C1 segment of cervical spinal cord (tissue), 14 donors: Measurements from ENCODE around the gene IL19.

Source experiments
- DNase-seq, 14 donors: peaks; one replicate each; lab custom pipeline; 2025; lab: John Stamatoyannopoulos, UW

Gene IL19

DNA sequence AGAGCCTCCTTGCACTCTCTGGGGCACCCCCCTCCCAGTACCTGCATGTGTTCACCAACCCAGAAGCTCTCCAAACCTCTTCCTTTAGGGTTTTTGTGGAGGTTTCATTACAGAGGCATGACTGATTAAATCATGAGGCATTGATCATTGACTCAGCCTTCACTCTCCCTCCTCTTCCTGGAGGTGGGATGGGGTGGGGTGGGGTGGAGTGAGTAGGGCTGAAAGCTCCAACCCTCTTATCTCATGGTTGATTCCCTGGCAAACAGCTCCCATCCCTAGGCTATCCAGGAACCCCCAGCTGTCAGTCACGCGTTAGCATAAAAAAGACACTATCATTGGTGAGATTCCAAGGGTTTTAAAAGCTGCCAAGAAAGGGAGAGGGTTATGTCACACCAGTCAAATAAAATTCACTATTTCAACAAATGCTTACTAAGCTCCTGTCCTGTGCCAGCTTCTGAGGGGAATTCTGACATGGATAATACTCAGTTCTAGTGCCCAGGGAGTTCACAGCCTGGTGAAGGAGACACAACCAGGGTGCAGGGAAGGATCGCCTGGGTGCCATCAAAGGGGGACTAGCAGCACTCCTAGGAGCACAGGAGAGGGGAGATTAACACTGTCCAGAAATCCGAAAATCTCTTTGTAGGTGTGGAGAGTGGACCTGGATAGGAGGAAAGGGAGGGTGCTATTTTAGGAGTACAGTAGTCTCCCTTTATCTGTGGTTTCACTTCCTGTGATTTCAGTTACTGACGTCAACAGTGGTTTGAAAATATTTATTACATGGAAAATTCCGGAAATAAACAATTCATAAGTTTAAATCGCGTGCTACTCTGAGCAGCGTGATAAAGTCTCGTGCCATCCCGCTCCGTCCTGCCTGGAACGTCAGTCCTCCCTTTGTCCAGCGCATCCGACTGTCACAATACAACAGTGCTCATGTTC lies 119.8 kb downstream of the IL19 start:
- DNase-seq, result no peak

DNA sequence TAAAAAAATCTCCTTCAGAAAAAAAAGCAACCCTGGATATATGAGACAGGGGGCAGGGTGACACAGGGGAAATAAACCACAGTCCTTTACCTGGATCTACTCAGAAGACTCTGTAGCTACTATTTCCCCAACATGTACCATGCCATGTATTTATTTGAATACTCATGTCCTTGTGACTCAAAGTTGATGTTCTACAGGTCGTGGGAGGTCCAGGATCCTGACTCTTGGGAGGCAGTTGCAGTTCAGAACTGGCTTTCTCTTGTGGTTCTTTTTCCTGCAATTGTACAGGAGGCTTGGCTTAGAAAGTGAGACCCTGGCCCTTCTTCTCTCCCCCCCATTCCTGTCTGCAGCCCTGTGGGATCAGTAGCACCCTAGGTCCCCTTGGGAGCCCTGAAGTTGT lies 120.8 kb downstream of the IL19 start:
- no peak for DNase-seq
